Measurements from ENCODE around the gene MYO18A.

GRCh38 chr17:29112771-29113295 lies 67.4 kb downstream of the MYO18A start:
- no peak for TF ChIP-seq ZBTB49 (tag by site-specific recombination; IDR thresholded peaks at IDR 0.05; ENCODE audit: low read depth)
- no peak for TF ChIP-seq CTCF (tag by site-specific recombination; IDR thresholded peaks at IDR 0.05)
- no peak for TF ChIP-seq PBX3 (CRISPR knock-in tag; IDR thresholded peaks at IDR 0.05)
- TF ChIP-seq PRDM1 (tag by site-specific recombination; IDR thresholded peaks at IDR 0.05), result no peak
- TF ChIP-seq ZNF280D (tag by site-specific recombination; IDR thresholded peaks at IDR 0.05), result no peak
- no peak for TF ChIP-seq MYNN (tag by site-specific recombination; IDR thresholded peaks at IDR 0.05; ENCODE audit: borderline replicate concordance)
- TF ChIP-seq ZNF488 (tag by site-specific recombination; IDR thresholded peaks at IDR 0.05), result no peak
- TF ChIP-seq GLIS2 (tag by site-specific recombination; IDR thresholded peaks at IDR 0.05), result no peak
- no peak for TF ChIP-seq ZNF23 (tag by site-specific recombination; IDR thresholded peaks at IDR 0.05; ENCODE audit: borderline replicate concordance)
- TF ChIP-seq YY1 (tag by site-specific recombination; IDR thresholded peaks at IDR 0.05), result no peak
- no peak for TF ChIP-seq ZNF394 (tag by site-specific recombination; IDR thresholded peaks at IDR 0.05; ENCODE audit: borderline replicate concordance)
- TF ChIP-seq ZNF366 (tag by site-specific recombination; conservative IDR thresholded peaks at IDR 0.05), result no peak

Measured in HEK293 (cell line).